ENCODE results near the gene DCDC2C. TPM values are rescaled to one million over a fixed set of nuclear protein-coding genes. Genes with fewer than 3 reads are reported as not detected.

DCDC2C gene
- total and polyA plus RNA-seq, 2 donors from 2014 or later = not detected

- TF ChIP-seq CTCF (IDR thresholded peaks at IDR 0.05; ENCODE audit: borderline replicate concordance, extremely low read depth, insufficient read depth) = no peak
- Histone ChIP-seq H3K36me3 (ENCODE audit: control insufficient read depth in 2 of 3, insufficient read depth in 3 of 3, low read length in 3 of 3) (no peaks in the 10 kb centered on the region), H3K9ac (ENCODE audit: low read length in 3 of 3) (no peak overlapping the region), H3K9me3 (ENCODE audit: control insufficient read depth in 2 of 3, insufficient read depth in 1 of 3, low read length in 3 of 3) (no peaks in the 10 kb centered on the region), H3K27ac (ENCODE audit: low read depth in 2 of 2, low read length in 2 of 2) (no peak overlapping the region), H3K4me1 (ENCODE audit: control insufficient read depth in 2 of 3, insufficient read depth in 2 of 3, low read depth in 1 of 3, low read length in 3 of 3) (no peaks in the 10 kb centered on the region), H3K4me3 (ENCODE audit: low read length in 3 of 3) (no peak overlapping the region), H3K27me3 (ENCODE audit: control insufficient read depth, insufficient read depth, low read length) (no peaks in the 10 kb centered on the region)
- DNase-seq (no peak), FAIRE-seq (no peak)
- intact Hi-C loops (cut with DNase I) = no loop called here
Observed at GRCh38 chr2:3847397-3848052, 144.2 kb downstream of the DCDC2C start.

GRCh38 chr2:3848776-3849175, 145.4 kb downstream of the DCDC2C start:
- no peaks in the 10 kb centered on the region for H3K36me3 ChIP-seq (ENCODE audit: control insufficient read depth in 2 of 3, insufficient read depth in 3 of 3, low read length in 3 of 3)
- no peak overlapping the region for H3K4me3 ChIP-seq (ENCODE audit: low read length in 3 of 3)
- no peak for TF ChIP-seq CTCF (IDR thresholded peaks at IDR 0.05; ENCODE audit: borderline replicate concordance, extremely low read depth, insufficient read depth)
- H3K4me1 ChIP-seq (ENCODE audit: control insufficient read depth in 2 of 3, insufficient read depth in 2 of 3, low read depth in 1 of 3, low read length in 3 of 3) = no peaks in the 10 kb centered on the region
- H3K9me3 ChIP-seq (ENCODE audit: control insufficient read depth in 2 of 3, insufficient read depth in 1 of 3, low read length in 3 of 3) = peaks cover 0 to 2% (median 0%) of the 10 kb centered on the region in 3 donors
- FAIRE-seq (no peak), DNase-seq (no peak)
- intact Hi-C loops (cut with DNase I) = no loop called here
- H3K9ac ChIP-seq (ENCODE audit: low read length in 3 of 3) = no peak overlapping the region
- H3K27me3 ChIP-seq (ENCODE audit: control insufficient read depth, insufficient read depth, low read length) = no peaks in the 10 kb centered on the region
- H3K27ac ChIP-seq (ENCODE audit: low read depth in 2 of 2, low read length in 2 of 2) = no peak overlapping the region

GRCh38 chr2:3849213-3849612, 145.8 kb downstream of the DCDC2C start:
- peaks cover 0 to 2% (median 0%) of the 10 kb centered on the region in 3 donors for H3K9me3 ChIP-seq (ENCODE audit: control insufficient read depth in 2 of 3, insufficient read depth in 1 of 3, low read length in 3 of 3)
- no peaks in the 10 kb centered on the region for H3K4me1 ChIP-seq (ENCODE audit: control insufficient read depth in 2 of 3, insufficient read depth in 2 of 3, low read depth in 1 of 3, low read length in 3 of 3)
- H3K9ac ChIP-seq (ENCODE audit: low read length in 3 of 3) = no peak overlapping the region
- H3K36me3 ChIP-seq (ENCODE audit: control insufficient read depth in 2 of 3, insufficient read depth in 3 of 3, low read length in 3 of 3) = no peaks in the 10 kb centered on the region
- no peaks in the 10 kb centered on the region for H3K27me3 ChIP-seq (ENCODE audit: control insufficient read depth, insufficient read depth, low read length)
- intact Hi-C loops (cut with DNase I) = no loop called here
- H3K27ac ChIP-seq (ENCODE audit: low read depth in 2 of 2, low read length in 2 of 2) = no peak overlapping the region
- FAIRE-seq (no peak), DNase-seq (no peak)
- TF ChIP-seq CTCF (IDR thresholded peaks at IDR 0.05; ENCODE audit: borderline replicate concordance, extremely low read depth, insufficient read depth) = no peak
- H3K4me3 ChIP-seq (ENCODE audit: low read length in 3 of 3) = no peak overlapping the region

- intact Hi-C loops (cut with DNase I) = no loop called here
- Histone ChIP-seq H3K9ac (ENCODE audit: low read length in 3 of 3) (no peak overlapping the region), H3K36me3 (ENCODE audit: control insufficient read depth in 2 of 3, insufficient read depth in 3 of 3, low read length in 3 of 3) (no peaks in the 10 kb centered on the region), H3K27me3 (ENCODE audit: control insufficient read depth, insufficient read depth, low read length) (no peaks in the 10 kb centered on the region), H3K9me3 (ENCODE audit: control insufficient read depth in 2 of 3, insufficient read depth in 1 of 3, low read length in 3 of 3) (peaks cover 0 to 2% (median 0%) of the 10 kb centered on the region in 3 donors), H3K4me1 (ENCODE audit: control insufficient read depth in 2 of 3, insufficient read depth in 2 of 3, low read depth in 1 of 3, low read length in 3 of 3) (no peaks in the 10 kb centered on the region), H3K27ac (ENCODE audit: low read depth in 2 of 2, low read length in 2 of 2) (no peak overlapping the region), H3K4me3 (ENCODE audit: low read length in 3 of 3) (no peak overlapping the region)
- no peak for TF ChIP-seq CTCF (IDR thresholded peaks at IDR 0.05; ENCODE audit: borderline replicate concordance, extremely low read depth, insufficient read depth)
- FAIRE-seq (no peak), DNase-seq (peak in 1 of 5 donors; percentile 21)
Observed at GRCh38 chr2:3857576-3857975, 154.2 kb downstream of the DCDC2C start.

Data from kidney (tissue), 14 donors.